GM21576 (cell line): Measurements from ENCODE around the gene RPA3.

Source experiments
- ATAC-seq: cut with Tn5 transposase; IDR thresholded peaks from one replicate; pipeline ENCODE4 v1.9.1; 2021; ENCODE audit warnings: mild to moderate bottlenecking, moderate library complexity; ENCODE audit not compliant: unreplicated experiment

The RPA3 gene

GRCh38 chr7:7614018-7614741, 104.2 kb downstream of the RPA3 start:
- ATAC-seq, result no peak

GRCh38 chr7:7613210-7613609, 105.2 kb downstream of the RPA3 start:
- no peak for ATAC-seq

- ATAC-seq, result no peak
These were observed 105.9 kb downstream of the RPA3 start for GRCh38 chr7:7612519-7612918.

- no peak for ATAC-seq
These were observed 109.1 kb downstream of the RPA3 start for GRCh38 chr7:7609330-7609729.

- no peak for ATAC-seq
These were observed 111.4 kb downstream of the RPA3 start for GRCh38 chr7:7607010-7607409.

- no peak for ATAC-seq
These were observed 122.2 kb downstream of the RPA3 start for GRCh38 chr7:7596176-7596575.

- no peak for ATAC-seq
These were observed 123.0 kb downstream of the RPA3 start for GRCh38 chr7:7595451-7595850.
